ENCODE results near the gene BEST1.
"Not testable (repeated sequence)": the region's sequence is repeated elsewhere in the genome, so short reads cannot be mapped to it uniquely, and the experiment has no call there.

- not testable (repeated sequence) for TF ChIP-seq CTCF, POLR2A (IDR thresholded peaks at IDR 0.05)
Measured at GRCh38 chr11:62002283-62002682, 52.1 kb downstream of the BEST1 start.
